Measurements from ENCODE around the gene ZBTB47.

Gene ZBTB47

DNA sequence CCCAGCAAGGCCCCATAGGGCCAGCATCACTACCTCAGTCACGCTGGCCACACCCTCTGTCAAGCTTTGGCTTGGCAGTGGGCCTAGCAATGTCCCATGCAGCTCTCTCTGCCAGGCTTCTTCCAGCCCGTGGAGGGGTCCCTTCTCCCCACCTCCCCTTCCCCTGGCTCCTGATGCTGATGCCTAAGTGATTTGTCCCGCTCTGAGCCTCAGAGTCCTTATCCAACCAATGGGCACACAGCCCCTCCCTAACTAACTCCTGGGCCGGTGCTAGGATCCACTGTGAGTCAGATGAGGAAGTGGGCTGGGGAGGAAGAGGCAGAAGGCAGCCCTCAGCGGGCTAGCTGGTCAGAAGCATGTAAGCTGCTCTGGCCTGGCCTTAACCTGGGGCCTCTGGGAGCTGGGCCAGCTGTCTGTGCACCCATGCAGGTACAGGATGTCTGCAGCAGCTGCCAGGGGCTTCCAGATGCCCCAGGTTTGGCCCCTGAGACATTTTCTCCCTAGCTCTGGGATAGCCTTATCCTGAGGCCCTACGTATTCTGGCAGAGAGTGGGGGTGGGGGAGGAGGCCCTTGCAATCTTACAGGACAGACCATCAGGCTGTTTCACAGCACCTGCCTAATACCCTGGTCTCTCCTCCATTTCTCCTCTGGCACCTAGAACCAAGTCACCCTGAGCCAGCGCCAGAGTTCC lies 740 bp upstream of the ZBTB47 start:
- peak overlapping the region; percentile 64 for H3K27ac ChIP-seq

DNA sequence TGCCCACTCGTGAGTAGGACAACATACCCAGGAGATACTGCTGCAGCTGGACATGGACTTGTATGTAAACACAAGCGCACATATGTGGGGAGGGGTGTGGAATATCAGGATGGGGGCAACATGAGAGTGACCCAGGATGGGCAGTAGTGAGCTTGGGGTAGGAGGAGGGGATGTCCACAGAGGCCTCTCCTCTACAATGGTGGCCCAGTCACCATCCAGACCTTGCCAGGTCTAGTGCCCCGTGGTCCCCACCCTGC lies 266 bp upstream of the ZBTB47 start:
- peak overlapping the region; percentile 64 for H3K27ac ChIP-seq
- TF ChIP-seq, protein P1, sequence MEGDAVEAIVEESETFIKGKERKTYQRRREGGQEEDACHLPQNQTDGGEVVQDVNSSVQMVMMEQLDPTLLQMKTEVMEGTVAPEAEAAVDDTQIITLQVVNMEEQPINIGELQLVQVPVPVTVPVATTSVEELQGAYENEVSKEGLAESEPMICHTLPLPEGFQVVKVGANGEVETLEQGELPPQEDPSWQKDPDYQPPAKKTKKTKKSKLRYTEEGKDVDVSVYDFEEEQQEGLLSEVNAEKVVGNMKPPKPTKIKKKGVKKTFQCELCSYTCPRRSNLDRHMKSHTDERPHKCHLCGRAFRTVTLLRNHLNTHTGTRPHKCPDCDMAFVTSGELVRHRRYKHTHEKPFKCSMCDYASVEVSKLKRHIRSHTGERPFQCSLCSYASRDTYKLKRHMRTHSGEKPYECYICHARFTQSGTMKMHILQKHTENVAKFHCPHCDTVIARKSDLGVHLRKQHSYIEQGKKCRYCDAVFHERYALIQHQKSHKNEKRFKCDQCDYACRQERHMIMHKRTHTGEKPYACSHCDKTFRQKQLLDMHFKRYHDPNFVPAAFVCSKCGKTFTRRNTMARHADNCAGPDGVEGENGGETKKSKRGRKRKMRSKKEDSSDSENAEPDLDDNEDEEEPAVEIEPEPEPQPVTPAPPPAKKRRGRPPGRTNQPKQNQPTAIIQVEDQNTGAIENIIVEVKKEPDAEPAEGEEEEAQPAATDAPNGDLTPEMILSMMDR (conservative IDR thresholded peaks at IDR 0.05) = no peak
- no peak for TF ChIP-seq ZFX (IDR thresholded peaks at IDR 0.05)

More for the DNA sequence above, 740 bp upstream of the ZBTB47 start:
- TF ChIP-seq, protein P1 (conservative IDR thresholded peaks at IDR 0.05) = no peak
- TF ChIP-seq ZFX (IDR thresholded peaks at IDR 0.05) = no peak

DNA sequence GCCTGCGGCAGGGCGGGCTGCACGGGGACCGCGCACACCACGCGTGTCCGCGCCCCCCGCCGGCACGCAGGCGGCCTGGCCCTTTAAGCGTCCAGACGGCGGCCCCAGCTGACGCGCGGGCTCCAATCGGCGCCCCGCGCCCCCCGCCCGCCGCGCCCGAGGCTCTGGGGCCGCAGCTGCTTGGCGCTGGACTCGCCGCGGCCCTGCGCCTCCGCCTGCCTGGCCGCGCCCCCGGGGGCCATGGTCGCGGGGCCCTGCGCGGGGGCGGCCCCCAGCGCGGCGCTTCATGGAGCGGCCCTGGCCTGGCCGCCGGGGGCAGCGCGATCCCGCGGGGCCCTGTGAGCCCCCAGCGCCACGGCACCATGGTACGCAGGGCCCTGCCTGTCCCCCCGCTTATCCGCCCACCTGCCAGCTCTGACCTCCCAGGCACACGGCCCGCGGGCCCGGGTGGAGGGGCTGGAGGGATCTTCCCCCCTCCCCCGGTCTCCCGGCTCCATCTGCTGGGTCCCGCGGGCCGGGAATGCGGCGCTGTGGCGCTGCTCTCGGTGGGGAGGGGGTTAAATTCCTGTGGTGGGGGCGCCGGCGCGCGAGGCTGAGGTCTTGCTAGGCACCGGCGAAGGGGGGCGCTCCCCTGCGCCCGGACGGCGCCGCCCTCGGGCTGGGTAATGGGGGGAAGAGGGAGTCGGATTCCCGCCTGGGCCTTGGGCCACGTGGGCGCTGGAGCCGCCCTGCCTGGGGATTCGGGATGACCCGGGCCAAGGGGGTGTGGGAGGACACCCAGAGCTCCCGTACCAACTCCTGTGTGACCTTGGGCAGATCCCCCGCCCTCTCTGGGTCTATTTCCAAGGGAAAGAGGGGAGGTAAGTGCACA lies 1.1 kb downstream of the ZBTB47 start:
- peak overlapping the region; percentile 64 for H3K27ac ChIP-seq
- peak; percentile 60; the same call in 1 of the 2 replicates for TF ChIP-seq ZFX (IDR thresholded peaks at IDR 0.05)
- TF ChIP-seq, protein P1 (conservative IDR thresholded peaks at IDR 0.05) = no peak; the same call in 1 of the 2 replicates

DNA sequence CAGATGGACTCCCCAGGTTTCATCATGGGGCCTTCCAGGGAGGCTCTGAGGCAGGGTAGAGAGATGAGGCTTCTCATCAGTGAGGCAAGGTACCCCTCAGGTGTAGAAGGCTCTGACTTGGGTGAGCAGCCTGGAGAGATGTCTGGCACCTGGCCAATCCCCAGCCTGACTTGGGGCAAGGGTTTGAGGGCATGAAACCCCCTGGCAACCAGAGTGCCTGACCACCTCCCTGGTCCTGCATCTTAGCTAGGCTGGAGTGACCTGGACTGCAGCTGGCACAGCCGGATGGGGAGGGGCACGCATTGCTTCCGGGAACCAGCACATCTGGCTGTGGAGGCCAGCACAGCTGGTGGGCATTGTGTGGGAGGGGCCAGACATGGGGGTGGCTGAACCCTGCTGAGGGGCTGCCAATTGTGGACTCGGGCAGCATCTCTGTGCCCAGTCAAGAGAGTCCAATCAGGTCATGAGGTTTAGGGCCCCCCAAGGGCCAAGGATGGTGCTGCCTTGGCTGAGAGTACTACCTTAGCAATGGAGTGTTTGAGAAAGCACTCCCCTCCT lies 1.9 kb downstream of the ZBTB47 start:
- TF ChIP-seq, protein P1 (conservative IDR thresholded peaks at IDR 0.05) = no peak
- no peak overlapping the region for H3K27ac ChIP-seq

DNA sequence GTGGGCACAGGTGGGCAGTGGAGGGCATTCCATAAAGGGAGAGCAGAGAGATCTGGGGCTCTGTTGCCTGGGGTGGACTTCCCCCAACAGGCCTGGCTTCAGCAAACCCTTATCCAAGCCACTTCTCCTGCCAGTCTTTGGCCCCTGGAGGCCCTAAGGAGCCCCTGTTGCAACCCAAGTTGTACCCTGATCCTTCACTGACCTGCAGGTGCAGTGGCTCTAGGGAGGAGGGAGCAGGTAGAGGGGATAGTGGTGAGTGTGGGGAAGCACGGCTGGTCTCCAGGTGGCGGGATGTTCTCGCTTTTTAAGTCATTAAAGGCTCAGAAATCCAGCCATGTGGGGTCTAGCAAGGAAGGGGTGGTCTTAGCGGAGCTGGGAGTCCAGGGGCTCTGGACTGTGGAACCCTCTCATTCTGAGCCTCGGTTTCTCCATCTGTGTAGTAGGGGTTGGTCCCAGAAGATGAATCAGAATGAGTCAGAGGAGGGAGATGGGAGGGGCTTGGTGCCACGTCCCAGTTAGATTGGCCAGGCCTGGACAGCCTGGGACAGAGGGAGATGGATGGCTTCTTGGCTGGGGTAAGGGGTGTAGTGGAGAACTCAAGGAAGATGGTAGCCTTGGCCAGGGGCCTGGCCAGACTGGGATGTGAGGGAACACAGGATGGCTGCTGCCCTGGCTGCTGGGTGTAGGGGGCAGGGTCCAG lies 2.6 kb downstream of the ZBTB47 start:
- H3K27ac ChIP-seq = no peak overlapping the region
- TF ChIP-seq ZFX (IDR thresholded peaks at IDR 0.05) = no peak
- TF ChIP-seq, protein P1 (conservative IDR thresholded peaks at IDR 0.05) = no peak

DNA sequence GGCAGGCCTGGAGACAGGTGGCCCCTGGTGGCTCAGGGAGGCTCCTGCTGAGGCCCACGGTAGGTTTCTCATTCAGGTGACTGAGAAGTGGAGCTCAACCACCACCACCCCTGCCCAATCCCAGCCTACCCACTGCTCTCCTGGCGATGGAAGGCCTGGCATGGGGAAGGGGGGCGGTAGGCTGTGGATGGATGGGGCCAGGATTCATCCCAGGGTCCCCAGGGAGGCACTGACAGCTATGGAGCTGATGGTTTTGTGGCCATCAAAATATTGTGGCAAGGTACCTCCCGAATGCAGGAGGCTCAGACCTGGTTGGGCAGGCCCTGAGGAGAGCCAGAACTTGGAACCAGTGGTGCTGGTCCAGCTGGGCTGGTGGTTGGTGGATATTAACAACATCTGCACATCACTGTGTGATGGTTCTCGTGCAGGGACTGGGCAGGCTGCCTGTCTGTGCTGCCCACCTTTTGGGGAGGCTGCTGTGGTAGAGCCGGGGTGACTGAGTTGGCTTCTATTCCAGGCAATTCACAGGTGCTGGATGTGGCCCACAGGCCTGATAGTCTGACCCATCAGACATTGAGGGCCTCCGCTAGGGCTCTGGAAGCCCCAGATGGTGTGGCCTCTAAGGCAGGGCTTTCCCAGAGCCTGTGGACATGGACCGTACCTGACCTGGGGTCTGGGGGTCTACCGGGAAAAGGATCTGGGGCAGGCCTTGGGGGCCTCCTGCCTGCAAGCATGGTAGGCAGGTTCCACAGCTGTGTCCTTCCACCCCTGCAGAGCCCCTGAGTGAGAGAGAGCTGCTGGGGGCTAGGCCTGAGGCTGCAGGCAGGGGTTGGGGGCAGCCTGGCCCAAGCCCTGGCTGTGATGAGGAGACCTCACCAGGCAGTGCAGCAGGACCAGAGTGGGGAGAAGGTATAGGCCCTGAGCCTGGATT lies 3.4 kb downstream of the ZBTB47 start:
- H3K27ac ChIP-seq = no peak overlapping the region
- TF ChIP-seq, protein P1 (conservative IDR thresholded peaks at IDR 0.05) = no peak
- no peak for TF ChIP-seq ZFX (IDR thresholded peaks at IDR 0.05)

Measured in C4-2B (cell line).